GM18502 (cell line): ENCODE results near the gene SEZ6.

Experiments
- ATAC-seq: cut with Tn5 transposase; IDR thresholded peaks from one replicate; pipeline ENCODE4 v1.9.1; 2021; ENCODE audit warnings: mild to moderate bottlenecking; ENCODE audit not compliant: unreplicated experiment, poor library complexity

SEZ6 gene

GRCh38 chr17:28916302-28916934 is 89.4 kb downstream of the SEZ6 start:
- no peak for ATAC-seq

GRCh38 chr17:28912938-28913333 is 92.9 kb downstream of the SEZ6 start:
- no peak for ATAC-seq

- ATAC-seq, result no peak
Observed at GRCh38 chr17:28912281-28912937, 93.4 kb downstream of the SEZ6 start.

- no peak for ATAC-seq
Observed at GRCh38 chr17:28911411-28912045, 94.3 kb downstream of the SEZ6 start.

- no peak for ATAC-seq
Observed at GRCh38 chr17:28910534-28910933, 95.3 kb downstream of the SEZ6 start.

GRCh38 chr17:28908640-28909167 is 97.1 kb downstream of the SEZ6 start:
- ATAC-seq, result no peak

- no peak for ATAC-seq
Observed at GRCh38 chr17:28907709-28908475, 97.9 kb downstream of the SEZ6 start.

- no peak for ATAC-seq
Observed at GRCh38 chr17:28906706-28907438, 99.0 kb downstream of the SEZ6 start.

- ATAC-seq, result no peak
Observed at GRCh38 chr17:28906276-28906675, 99.6 kb downstream of the SEZ6 start.
